Measurements from ENCODE around the gene TNFSF15.

TNFSF15 gene

GRCh38 chr9:114776683-114777399, 29.0 kb downstream of the TNFSF15 start:
- TF ChIP-seq CTCF (IDR thresholded peaks at IDR 0.05; ENCODE audit: low read depth, low read length, missing control alignments), result no peak
- no peak overlapping the region for H3K4me3 ChIP-seq (ENCODE audit: low read depth, low read length)

GRCh38 chr9:114775981-114776380, 29.9 kb downstream of the TNFSF15 start:
- in situ Hi-C loops (cut with HindIII; ENCODE audit: low sequenced_read_pairs), result no loop called here
- no peak for DNase-seq (ENCODE audit: low read depth)
- H3K4me3 ChIP-seq (ENCODE audit: low read depth, low read length), result no peak overlapping the region
- TF ChIP-seq CTCF (IDR thresholded peaks at IDR 0.05; ENCODE audit: low read depth, low read length, missing control alignments), result no peak

More at GRCh38 chr9:114776683-114777399, 29.0 kb downstream of the TNFSF15 start:
- no peak for DNase-seq (ENCODE audit: low read depth)
- in situ Hi-C loops (cut with HindIII; ENCODE audit: low sequenced_read_pairs), result no loop called here

- no peak for TF ChIP-seq CTCF (IDR thresholded peaks at IDR 0.05; ENCODE audit: low read depth, low read length, missing control alignments)
- no peak overlapping the region for H3K4me3 ChIP-seq (ENCODE audit: low read depth, low read length)
- no peak for DNase-seq (ENCODE audit: low read depth)
- in situ Hi-C loops (cut with HindIII; ENCODE audit: low sequenced_read_pairs), result no loop called here
These were observed 30.7 kb downstream of the TNFSF15 start for GRCh38 chr9:114775121-114775520.

- TF ChIP-seq CTCF (IDR thresholded peaks at IDR 0.05; ENCODE audit: low read depth, low read length, missing control alignments), result no peak
- H3K4me3 ChIP-seq (ENCODE audit: low read depth, low read length), result no peak overlapping the region
- in situ Hi-C loops (cut with HindIII; ENCODE audit: low sequenced_read_pairs), result no loop called here
- DNase-seq (ENCODE audit: low read depth), result no peak
These were observed 31.3 kb downstream of the TNFSF15 start for GRCh38 chr9:114774524-114774923.

- no peak for TF ChIP-seq CTCF (IDR thresholded peaks at IDR 0.05; ENCODE audit: low read depth, low read length, missing control alignments)
- DNase-seq (ENCODE audit: low read depth), result peak; percentile 37
- no peak overlapping the region for H3K4me3 ChIP-seq (ENCODE audit: low read depth, low read length)
- in situ Hi-C loops (cut with HindIII; ENCODE audit: low sequenced_read_pairs), result no loop called here
These were observed 34.0 kb downstream of the TNFSF15 start for GRCh38 chr9:114771889-114772288.

- TF ChIP-seq CTCF (IDR thresholded peaks at IDR 0.05; ENCODE audit: low read depth, low read length, missing control alignments), result no peak
- in situ Hi-C loops (cut with HindIII; ENCODE audit: low sequenced_read_pairs), result no loop called here
- DNase-seq (ENCODE audit: low read depth), result no peak
- no peak overlapping the region for H3K4me3 ChIP-seq (ENCODE audit: low read depth, low read length)
These were observed 34.8 kb downstream of the TNFSF15 start for GRCh38 chr9:114770991-114771390.
